HG03025 (cell line): ENCODE data around the gene LIF.
"Not testable (repeated sequence)": the region's sequence is repeated elsewhere in the genome, so short reads cannot be mapped to it uniquely, and the experiment has no call there.

ENCODE experiments used
- ATAC-seq: cut with Tn5 transposase; IDR thresholded peaks from one replicate; pipeline ENCODE4 v1.9.1; 2021; ENCODE audit warnings: mild to moderate bottlenecking, moderate library complexity; ENCODE audit not compliant: unreplicated experiment, low FRiP score

The LIF gene

DNA sequence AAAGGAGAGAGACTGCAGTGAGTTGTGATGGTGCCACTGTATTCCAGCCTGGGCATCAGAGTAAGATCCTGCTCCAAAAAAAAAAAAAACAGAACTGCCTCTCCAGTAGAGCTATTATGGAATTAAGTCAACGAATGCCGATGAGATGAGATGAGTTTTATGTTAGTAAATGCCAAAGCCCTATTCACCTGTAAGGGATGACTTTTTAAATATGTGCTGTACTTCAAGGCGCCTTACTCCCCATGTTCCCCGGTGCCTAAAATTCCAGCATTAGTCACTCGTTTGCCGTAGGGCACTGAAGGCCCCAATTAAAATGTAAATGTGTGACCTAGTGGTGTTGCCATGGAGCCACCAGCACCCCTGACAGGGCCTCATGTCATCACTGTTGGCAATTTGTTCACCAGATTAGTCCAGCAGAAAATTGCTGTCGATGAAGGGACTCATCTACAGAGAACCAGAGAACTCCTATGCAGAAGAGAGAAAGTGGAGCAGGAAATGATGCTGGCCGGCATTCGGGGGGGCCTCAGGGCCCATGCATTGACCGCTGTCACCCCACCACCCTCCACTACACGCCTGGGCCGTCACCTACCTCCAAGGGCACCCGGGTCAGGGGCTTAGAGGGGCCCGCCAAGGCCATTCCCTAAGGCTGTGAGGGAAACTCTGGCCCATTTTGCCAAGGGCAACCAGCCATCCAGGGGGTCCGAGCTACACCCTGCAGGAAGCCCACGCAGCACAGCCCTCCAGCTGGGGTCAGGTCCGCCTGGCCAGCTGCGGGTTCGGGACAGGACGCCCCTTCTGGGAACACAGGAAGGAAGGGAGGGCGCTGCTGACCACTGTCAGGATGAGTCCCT, 17.8 kb downstream of the LIF start:
- ATAC-seq = no peak

GRCh38 chr22:30227438-30228228, 18.9 kb downstream of the LIF start:
- ATAC-seq = no peak

DNA sequence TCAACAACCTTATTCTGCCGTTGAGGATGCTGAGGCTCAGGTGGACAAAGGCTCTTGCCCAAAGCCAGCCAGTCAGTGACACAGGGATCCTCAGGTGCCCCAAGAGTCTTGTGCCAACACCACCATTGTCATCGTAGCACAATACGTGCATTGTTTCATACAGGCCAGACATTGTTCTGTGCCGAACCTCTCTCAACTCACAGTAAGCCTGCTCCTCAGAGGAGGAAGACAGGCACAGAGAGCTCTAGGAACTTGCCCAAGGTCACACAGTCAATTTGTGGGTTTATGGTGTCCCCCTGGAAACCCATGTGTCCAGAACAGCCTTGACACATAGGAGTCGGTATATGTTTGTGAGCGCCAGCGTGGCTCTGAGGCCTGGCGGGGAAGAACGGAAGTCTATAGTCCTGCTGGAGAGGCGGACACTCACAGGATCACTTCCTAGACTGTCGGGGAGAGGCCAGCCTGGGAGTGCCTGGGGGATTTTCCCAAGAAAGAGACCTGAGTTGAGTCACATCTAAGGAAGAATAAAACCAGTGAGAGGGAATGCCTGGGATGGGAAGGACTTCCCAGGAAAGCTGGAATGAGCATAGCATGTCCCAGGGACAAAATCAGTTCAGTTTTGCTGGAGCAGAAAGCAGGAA, 20.2 kb downstream of the LIF start:
- ATAC-seq = no peak

GRCh38 chr22:30225220-30225927, 21.2 kb downstream of the LIF start:
- ATAC-seq = no peak

DNA sequence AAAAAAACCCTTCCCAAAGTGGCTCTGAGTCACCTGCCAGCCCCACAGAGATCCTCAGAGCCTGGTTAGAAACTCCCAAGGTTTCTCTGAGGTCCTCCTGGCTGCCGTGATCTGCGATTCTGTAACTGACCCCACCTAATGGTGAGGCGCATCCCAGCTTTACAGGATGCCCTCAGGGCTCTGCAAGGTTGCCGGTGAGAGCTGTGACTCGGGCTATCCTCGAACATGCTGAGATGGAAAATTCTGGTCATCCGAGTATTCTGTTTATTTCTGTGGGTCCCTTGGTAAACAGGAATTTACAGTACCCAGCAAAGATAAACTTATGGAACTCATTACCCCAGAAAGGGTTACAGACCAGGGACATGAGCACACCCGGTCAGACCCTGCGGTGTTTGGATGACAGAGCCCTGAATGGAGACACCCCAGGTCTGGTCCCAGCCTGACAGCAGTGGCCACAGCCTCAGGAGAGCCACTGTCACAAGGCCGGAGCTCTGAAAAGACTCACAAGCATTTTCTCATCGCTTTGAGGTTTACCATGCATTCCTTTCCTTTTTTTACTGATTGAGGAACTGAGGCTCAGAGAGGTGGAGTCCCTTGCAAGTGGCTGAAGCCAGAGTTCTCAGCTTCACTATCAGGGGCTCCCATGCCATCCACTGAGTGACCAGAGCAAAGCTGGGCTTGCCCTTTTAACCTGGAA, 22.2 kb downstream of the LIF start:
- no peak for ATAC-seq

GRCh38 chr22:30223303-30223702, 23.3 kb downstream of the LIF start:
- ATAC-seq = no peak

- ATAC-seq = no peak
These were observed 24.2 kb downstream of the LIF start for GRCh38 chr22:30222321-30222720.

DNA sequence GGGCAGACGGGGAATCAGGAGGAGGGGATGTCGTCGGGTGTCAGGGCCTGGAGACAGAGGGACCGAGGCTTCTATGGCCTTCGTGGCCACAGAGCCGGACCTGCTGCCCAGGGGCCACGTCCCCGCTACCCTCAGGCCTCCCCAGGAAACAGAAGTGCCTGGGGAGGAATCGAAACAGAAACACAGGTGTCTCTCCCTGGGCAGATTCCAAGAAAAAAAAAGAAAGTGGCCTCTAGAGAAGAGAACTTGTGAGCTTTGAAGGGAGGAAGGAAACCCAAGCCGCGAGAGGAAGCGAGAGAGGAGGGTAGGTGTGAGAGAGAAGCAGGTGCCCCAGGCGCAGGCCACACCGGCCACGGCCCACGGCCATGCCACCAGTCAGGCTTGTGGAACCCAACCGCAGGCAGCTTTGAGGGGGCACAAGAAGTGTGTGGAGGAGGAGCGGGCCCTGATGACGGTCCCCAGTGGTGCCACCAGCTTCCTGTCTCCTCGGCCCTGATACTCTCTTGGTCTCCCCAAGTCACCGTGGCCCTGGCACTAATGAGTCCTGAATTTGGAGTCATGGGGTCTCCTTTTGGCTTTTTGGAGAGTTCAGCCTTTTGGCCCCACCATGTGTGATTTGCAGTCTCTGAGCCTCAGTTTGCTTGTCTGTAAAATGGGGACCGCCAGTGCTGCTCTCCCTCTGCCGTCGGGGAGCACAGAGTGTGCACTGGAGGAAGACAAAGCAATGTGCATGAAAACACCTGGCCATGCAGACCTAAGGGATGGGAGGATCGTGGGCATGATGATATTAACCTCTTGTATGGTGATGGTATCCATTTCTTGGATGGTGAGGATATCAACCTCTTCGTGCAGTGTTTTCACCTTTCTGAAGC, 25.2 kb downstream of the LIF start:
- no peak for ATAC-seq

DNA sequence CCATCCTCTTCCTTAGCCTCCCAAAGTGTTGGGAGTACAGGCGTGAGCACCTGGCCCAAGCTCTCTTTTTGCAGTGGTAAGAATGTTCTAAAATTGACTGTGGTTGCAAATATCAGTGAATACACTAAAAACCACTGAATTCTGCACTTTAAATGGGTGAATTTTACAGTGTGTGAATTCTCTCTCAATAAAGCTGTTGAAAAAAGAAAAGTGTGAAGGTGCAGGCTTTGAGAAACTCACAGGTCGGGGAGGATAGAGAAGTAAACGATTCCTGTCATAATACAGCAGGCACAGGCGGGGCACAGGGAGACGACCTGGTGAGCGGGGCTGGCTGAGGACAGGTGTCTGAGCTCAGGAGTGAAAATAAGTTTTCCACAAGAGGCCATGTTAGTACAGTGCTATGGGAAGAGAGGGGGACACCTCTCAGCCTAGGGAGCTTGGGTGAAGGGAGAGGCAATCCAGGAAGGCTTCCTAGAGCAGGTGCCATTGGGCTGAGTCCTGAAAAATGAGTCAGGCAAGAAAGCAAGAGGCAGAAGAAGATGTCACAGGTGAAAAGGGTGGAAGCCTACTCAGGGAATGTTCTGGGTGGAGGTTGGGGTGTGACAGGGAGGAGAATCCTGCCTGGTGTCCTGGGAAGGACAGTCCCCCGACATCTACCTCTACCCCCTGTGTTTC, 26.1 kb downstream of the LIF start:
- no peak for ATAC-seq

- ATAC-seq = no peak
These were observed 26.8 kb downstream of the LIF start for GRCh38 chr22:30219668-30220278.

DNA sequence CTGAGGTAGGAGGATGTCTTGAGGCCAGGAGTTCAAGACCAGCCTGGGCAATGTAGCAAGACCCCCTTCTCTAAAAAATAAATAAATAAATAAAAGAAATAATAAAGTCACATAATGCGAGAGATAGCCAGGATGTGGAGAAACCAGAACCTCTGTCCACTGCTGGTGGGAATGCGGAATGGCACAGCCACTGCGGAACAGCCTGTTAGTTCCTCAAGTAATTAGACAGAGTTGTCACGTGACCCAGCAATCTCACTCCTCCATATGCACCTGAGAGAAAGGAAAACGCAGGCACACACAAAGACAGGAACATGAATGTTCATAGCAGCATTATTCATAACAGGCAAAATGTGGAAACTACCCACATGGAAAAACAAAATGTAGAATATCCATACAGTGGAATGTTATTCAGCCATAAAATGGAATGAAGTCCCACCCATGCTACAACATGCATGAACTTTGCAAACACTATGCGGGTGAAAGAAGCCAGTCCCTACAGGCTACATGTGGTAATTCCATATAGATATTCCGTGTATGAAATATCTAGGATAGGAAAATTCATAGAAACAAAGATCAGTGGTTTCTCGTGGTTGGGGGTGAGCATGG, 27.4 kb downstream of the LIF start:
- no peak for ATAC-seq

GRCh38 chr22:30217698-30218560, 28.6 kb downstream of the LIF start:
- no peak for ATAC-seq

DNA sequence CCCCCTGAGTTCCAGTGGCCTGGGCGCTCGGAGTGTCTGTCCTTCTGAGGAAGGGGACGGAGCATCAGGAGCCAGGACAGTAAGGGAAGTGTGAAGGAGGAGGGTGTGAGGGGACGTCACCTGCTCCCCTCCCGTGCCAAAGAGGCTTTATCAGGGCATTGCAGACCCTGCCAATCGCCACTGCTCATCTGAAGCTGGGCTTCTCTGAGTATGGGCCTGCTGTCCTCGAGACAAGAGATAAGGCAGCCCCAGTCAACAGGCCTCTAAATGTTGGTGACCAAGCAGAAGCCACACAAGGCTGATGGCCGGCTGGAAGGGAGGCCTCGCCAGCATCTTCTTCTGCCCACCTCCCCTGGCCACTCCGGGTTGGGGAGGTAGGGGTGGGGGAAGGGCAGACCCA, 29.8 kb downstream of the LIF start:
- no peak for ATAC-seq

GRCh38 chr22:30216272-30216671, 30.3 kb downstream of the LIF start:
- not testable (repeated sequence) for ATAC-seq

DNA sequence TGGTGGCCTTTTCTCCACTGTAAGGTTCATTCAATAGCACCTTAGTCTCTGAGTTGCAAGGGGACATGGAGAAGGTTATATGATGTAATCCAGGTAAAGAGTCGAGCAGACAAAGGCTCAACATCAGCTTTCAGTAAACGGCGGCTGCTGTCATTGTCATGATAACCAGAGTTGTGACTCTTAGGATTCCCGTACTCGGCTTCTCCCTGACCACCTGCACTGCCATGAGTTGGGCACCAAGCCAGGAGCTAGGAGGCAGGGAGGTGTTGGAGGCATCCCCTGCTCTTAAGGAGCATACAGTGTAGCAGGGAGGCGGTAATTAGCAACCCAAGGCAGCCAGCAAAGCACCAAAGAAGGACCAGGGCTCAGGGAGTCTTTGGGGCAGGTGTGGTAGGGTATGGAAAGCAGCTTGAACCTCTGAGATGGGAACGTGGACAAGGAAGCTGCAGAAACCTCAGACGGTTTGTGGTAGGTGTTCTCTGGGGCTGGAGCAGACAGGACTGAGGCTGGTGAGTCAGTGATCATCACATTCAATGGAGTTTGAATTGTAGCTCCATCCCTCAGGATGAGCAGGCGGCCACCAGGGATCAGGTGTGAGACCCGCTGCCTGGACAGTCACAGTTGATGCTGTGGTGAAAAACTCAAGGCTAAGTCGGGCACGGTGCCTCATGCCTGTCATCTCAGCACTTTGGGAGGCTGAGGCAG, 31.7 kb downstream of the LIF start:
- ATAC-seq = no peak

DNA sequence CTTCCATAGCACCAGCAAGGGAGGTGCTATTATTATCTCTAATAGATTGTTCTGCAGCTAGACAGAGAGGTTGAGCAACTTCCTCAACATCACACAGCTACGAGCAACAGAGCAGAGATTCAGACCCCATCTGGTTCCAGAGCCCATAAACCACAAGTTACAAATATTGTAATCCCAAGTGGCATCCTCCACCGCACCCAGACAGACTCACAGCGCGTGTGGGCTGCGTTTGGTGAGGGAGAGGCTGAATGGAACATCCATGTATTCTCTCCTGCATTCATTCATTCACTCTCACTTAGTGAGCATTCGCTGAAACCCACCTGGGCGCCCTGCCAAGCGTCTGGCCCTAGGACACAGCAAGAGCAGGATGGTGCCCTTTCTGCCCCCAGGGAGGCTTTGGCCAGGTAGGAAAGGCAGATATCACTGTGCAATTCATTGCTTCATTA, 33.5 kb downstream of the LIF start:
- ATAC-seq = no peak
